ENCODE data around the gene MALAT1. TPM values are rescaled to one million over a fixed set of nuclear protein-coding genes. Genes with fewer than 3 reads are reported as not detected.

The MALAT1 gene
- total and polyA plus RNA-seq, 2 of the 8 experiments (the other 6 are each of a cell fraction or from before 2014, with no cell fraction given): 115 to 984 TPM

GRCh38 chr11:65485920-65486219 lies 13.0 kb upstream of the MALAT1 start (continued):
- TF ChIP-seq GTF2F1 (IDR thresholded peaks at IDR 0.05; ENCODE audit: borderline replicate concordance, low read depth, low read length) (no peak), EP300 (IDR thresholded peaks at IDR 0.05; ENCODE audit: borderline replicate concordance in 1 of 2, low read depth in 2 of 2, low read length in 2 of 2) (no peak), EZH2 (IDR thresholded peaks at IDR 0.05; ENCODE audit: low read depth, low read length, severe bottlenecking) (no peak), HDAC6 (IDR thresholded peaks at IDR 0.05; ENCODE audit: low read depth, low read length) (no peak)
